Ramos (cell line): ENCODE measurements around the gene TTI1.

Source experiments
- in situ Hi-C: fragments of 300-500 bp; cut with MboI; formaldehyde crosslinking; loops from one replicate; pipeline ENCODE4 v1.14.3; 2022; ENCODE audit warnings: low sequenced_read_pairs; ENCODE audit not compliant: unreplicated experiment

The TTI1 gene

DNA sequence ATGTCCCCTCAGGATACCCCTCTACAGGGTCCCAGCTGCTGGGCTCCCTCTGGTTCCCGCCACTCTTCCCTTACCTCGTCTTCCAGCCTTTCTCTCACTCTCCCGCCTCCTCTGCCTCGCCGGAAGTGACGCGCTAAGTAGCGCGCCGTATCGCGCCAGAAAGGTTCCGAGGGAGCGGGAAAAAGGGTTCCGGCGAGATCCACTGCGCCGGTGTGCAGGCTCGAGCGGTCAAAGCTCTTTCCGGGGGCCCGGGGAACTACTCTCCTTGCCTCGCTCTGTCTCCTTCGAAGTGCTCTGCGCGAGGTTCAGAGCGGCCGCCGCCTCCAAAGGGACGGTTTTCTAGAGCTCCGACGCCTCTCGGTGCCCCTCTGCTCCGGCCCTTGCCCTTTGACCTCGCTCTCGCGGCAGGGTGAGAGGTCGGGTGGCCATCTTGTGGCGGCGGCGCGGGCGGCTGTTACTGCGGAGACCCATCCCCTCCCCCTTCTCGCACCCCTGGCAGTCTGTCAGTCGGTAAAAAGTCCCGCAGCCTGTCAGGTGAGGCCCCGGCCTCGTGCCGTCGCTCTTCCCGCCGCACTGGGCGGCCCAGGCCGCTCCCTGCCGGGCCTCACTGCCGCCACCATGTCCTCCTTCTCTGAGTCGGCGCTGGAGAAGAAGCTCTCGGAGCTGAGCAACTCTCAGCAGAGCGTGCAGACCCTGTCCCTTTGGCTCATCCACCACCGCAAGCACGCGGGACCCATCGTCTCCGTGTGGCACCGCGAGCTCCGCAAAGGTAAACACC is at the start of gene TTI1, which contains the start of gene RPRD1B:
Gene TTI1, minus strand, starts transcription at position 127 of the 778 bp plus-strand sequence. CDS start 19,640 bp downstream, outside the sequence.
Gene RPRD1B, plus strand, starts transcription at position 417 of the 778 bp plus-strand sequence. Its CDS starts 202 bp downstream, at position 619.
- in situ Hi-C loops, result no loop called here

DNA sequence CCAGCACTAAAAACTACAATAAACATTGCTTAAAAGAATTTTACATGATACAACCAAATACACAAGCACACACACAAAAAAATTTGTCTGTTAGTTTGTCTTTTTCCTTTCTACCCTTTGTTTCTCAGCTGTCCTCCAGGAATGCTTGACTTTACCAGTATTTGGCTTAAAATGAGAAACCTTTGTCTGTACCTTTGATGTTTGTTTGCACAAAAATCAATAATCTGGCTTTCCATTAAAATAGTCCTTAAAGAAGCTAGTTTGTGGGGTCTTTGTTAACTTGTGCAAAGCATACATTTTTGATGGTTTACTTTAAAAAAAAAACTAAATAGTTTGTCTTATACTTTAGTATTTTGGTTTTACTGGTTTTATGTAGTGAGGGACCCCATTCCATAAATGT is 49.6 kb upstream of the TTI1 start:
- in situ Hi-C loops, result no loop called here

DNA sequence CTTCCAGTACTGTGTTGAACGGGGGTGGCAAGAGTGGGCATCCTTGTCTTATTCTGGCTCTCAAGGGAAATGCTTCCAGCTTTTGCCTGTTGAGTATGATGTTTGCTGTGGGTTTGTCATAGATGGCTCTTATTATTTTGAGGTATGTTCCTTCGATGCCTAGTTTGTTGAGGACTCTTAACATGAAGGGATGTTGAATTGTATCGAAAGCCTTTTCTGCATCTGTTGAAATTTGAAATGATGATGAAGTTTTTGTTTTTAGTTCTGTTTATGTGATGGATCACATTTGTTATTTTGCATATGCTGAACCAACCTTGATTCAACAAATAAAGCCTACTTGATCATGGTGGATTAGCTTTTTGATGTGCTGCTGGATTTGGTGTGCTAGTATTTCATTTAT is 48.3 kb upstream of the TTI1 start:
- in situ Hi-C loops, result no loop called here

DNA sequence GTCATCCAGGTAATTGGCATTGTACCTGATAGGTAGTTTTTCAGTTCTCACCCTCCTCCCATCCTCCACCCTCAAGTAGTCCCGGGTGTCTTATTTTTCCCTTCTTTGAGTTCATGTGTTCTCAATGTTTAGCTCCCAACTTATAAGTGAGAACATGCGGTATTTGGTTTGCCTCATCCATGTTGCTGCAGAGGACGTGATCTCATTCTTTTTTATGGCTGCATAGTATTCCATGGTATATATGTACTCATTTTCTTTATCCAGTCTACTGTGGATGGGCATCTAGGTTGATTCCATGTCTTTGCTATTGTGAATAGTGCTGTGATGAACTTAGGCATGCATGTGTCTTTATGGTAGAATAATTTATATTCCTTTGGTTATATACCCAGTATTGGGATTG is 46.1 kb upstream of the TTI1 start:
- in situ Hi-C loops, result loop anchor here (10.0 kb wide), 1 partner anchor 85 kb away; the partner anchor contains the start of gene TGM2

DNA sequence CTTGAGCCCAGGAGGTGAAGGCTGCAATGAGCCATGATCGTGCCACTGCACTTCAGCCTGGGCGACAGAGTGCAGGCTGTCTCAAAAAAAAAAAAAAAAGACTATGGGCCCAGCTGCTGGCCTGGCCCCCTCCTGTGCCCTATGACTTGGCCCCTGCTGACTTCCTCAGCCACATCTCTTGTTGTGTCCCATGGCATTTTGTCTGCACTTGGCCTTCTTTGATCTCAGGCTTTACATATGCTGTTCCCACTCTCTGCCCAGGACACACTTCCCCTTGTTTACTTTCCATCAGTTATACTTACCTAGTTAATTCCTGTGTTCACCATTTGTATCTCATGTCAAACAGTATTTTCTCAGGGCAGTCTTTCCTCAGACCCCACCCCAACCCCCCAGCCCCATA is 44.8 kb upstream of the TTI1 start:
- in situ Hi-C loops, result loop anchor here (10.0 kb wide), 1 partner anchor 87 kb away; the partner anchor contains the start of gene TGM2

DNA sequence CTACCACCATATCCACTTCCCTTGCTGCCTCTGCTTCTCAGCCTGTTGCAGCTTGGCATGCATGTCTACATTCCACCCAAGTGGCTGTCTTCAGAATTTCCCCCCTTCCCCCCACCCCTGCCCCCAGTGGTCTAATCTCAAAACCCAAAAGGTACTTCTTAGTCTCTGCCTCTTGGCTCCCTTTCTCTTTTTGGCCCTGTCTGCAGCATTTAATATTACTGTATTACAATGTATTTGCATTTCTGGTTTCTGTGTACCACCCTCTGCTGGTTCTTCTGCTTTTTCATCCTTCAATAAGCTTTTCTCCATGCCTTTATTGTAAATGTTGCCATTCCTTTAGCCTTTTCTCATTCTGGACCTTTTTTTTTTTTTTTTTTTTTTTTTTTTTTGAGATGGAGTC is 43.3 kb upstream of the TTI1 start:
- in situ Hi-C loops, result loop anchor here (10.0 kb wide), 1 partner anchor 88 kb away; the partner anchor contains the start of gene TGM2

DNA sequence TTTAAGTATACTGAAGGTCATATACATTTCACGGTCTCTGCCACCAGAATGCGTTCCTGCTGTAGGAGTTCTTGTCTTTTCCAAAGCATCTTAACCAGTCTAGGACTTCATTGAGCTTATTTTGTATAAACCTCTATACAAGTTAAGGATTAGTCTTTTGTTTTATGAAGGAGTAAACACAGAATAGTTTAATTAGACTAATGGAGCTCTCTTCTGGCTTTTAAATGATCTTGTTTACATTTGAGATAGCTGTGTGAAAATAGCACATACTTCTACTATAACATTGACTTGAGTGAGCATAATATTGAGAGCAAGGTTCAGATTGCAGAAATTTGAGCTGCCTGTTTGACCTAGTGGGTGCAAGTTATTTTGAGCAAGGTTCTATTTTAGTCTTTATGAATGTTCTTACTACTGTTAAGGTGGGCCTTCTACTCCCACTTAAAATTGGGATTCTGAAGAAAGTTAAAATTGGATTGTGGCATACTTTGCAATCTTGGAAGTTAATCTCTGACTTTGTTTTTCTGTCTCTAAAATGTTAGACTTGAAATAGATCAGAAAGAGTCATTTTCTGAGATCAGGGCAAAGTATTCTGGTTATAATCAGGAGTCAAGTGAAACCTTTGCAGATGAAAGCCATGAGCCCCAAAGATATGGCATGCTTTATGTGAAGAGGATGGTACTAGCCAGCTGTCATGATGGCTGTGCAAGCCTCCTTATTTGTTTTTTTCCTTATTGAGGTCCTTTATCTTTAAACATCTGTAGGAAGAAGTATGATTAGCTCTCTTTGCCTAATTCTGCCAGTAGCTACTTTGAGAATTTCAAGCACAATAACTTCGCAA is 42.1 kb upstream of the TTI1 start:
- in situ Hi-C loops, result loop anchor here (10.0 kb wide), 1 partner anchor 89 kb away; the partner anchor contains the start of gene TGM2

DNA sequence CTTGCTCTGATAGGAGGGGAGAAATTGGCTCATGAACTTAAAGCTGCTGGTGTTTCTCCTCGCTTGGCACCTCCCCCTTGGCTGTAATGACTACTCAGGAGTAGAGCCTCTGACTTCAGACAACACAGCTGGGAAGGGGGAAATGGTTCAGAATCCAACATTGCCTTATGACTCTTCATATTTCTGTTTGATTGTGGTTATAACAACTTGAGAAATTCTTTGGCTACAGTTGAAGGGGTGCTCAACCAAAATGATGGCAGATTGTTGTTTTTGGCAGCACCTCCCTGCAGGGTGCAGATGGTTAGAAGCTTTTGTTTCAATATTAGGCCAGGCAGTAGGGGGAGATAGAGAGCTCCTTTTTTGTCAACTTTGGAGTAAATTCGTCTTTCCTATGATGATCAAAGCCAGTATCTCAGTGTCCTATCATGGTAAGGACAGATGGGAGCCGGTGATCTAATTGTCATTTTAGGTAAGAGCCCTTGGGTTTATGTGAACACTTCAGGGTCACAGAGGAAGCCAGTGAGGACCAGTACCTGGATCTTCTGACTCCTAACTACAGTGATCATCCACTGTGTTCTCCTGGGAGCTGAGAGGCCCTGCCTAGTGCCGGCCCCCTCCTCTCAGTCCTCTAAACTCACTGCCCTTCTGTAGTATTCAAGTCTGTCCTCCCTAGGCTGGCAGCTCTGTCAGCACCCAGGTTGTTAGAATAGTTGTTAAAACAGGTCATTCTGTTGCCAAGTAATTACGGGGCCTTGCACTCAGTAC is 40.2 kb upstream of the TTI1 start:
- in situ Hi-C loops, result loop anchor here (10.0 kb wide), 1 partner anchor 91 kb away; the partner anchor contains the start of gene TGM2

DNA sequence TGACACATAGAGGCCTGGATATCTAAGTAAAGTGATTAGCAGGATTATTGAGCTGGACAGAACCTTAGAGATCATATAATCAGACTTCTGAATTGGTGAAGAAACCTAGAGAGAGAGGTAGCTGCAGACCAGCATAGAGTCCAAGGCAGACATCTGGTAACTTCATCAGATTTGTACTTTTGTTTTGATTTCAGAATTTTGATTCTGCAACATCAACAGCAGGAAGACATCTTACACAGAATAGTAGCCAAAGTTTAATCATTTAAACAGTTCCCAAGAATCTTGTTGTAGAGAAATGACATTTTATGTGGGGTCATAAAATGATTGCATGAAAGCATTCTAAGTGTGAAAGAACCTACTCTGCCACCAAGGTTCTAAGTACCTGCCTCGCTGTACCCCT is 39.6 kb upstream of the TTI1 start:
- in situ Hi-C loops, result loop anchor here (10.0 kb wide), 1 partner anchor 92 kb away; the partner anchor contains the start of gene TGM2

DNA sequence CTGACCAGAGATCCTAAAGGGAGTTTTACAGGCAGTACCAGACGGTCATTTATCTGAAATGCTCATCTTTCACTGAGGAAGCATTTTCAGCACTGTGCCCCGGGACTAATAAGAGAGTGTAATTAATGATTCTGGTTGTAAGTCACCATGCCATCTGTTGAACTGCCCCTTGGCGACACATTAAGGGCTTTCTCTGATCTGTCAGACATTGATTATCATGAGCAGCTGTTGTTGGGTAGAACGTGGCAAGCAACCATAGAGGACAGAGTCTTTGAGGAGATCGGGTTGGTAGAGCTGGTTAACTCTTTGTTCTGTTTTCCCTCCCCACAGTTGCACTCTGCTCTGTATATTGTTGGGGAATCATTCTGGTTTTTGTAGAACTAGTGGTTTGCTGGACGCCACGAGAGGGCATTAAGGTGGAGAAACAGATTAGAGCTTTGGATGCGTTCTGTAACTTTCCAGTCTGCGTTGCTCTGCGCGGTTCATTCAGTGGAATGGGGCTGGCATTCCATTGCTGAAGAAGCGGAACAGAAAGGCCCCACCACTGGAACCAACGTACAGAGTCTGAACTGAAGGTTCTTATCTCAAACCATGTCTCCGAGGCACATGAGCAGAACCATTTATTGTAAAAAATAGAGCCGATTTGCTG is 34.6 kb upstream of the TTI1 start:
- in situ Hi-C loops, result loop anchor here (10.0 kb wide), 1 partner anchor 147 kb away; no protein-coding TSS in a partner anchor

DNA sequence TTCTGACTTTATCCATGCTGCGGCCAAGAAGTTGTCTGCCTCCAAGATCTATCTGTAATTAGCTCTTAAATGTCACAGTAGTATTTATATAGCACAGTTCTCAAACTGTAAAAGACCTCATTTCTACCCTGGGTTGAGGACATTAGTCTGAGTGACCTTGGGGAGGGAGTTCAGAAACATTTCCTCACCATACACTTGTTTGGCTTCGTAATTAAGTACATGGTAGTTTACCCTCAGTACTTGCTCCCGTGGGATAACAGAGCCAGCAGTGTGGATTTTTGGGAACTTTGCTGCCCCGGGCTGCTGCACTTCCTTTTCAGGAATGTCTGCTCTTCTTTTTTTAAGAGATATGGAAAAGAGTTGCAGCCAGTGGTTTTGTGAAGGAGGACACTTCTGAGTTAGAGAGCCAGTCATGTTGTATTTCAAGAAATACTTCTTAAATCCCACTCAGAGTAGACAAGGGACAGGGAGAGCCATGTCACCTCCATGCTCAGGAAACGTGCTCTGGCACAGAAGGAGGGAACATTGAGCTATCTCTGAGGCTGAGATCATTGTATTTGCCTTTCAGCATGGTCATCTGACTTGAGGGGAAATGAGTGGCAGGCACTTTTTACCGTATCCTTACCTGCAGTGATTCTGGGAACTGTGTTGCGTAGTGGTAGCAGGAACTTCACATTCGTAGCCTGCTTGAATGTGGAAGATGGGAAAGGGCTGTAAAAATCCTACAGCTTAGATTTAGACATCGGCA is 33.9 kb upstream of the TTI1 start:
- in situ Hi-C loops, result loop anchor here (10.0 kb wide), 1 partner anchor 148 kb away; no protein-coding TSS in a partner anchor

DNA sequence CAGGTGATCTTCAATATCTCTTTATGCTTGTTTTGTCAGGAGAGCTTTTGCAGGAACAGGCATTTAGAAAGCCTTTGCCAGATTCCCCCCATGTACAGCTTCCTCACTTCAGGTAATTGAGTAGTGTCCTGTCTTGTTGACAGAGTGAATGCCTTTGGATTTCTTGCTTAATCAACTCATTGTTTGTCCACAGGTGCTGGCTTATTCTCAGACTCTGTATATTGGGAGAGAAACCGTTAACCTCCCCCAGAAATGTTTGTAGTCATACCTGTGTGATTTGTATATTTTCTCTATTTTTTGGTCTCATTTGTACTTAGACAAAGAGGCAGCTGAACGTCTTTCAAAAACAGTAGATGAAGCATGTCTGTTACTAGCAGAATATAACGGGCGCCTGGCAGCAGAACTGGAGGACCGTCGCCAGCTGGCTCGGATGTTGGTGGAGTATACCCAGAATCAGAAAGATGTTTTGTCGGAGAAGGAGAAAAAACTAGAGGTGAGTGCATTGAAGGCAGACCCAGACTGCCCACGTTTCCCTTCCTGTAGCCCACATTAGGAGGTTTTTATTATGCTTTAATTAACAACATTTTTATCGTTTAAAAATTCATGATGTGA is 32.6 kb upstream of the TTI1 start:
- in situ Hi-C loops, result loop anchor here (10.0 kb wide), 1 partner anchor 149 kb away; no protein-coding TSS in a partner anchor

DNA sequence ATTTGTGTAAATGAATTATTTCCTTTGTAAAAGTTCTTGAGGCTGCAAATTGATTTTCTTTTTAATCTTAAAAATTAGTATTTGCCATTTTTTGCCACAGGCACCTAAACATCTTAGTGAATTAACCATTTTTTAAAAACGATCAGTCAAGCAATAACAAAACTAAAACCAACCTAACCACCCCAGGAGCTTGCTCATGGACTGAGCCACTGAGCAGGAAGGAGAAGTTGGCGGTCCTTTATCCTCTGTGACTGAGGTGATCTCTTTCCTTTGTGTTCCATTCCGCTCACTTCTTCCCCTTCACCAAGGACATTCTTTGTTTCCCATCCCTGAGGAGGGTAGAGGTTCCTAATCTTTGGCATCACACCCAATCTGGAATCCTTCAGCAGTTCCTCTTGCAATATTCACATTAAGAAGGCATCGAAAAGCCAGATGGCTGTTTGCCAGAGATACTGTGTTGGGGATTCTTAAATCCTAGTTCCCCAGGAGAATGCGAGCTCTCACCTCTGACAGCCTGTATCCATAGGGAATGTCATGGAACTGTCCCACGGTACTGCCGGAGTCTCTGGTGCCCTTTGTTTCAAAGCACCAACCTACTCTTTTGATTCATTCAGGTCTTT is 30.8 kb upstream of the TTI1 start:
- in situ Hi-C loops, result loop anchor here (10.0 kb wide), 1 partner anchor 151 kb away; no protein-coding TSS in a partner anchor

DNA sequence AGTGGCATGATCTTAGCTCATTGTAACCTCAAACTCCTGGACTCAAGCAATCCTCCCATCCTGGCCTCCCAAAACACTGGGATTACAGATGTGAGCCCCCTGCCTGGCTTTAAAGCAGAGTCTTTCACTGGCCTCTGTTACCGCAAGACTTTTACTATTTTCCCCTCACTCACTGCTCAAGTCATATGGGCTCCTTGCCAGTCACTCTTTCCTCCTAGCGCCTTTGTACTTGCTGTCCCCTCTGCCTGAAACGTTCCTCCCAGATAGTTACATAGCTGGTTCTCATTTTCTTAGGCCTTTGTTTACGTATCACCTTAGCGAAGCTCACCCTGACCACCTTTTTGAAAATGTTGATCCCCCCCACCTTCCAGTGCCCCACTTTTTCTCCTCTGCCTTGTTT is 29.6 kb upstream of the TTI1 start:
- in situ Hi-C loops, result loop anchor here (10.0 kb wide), 1 partner anchor 152 kb away; no protein-coding TSS in a partner anchor

DNA sequence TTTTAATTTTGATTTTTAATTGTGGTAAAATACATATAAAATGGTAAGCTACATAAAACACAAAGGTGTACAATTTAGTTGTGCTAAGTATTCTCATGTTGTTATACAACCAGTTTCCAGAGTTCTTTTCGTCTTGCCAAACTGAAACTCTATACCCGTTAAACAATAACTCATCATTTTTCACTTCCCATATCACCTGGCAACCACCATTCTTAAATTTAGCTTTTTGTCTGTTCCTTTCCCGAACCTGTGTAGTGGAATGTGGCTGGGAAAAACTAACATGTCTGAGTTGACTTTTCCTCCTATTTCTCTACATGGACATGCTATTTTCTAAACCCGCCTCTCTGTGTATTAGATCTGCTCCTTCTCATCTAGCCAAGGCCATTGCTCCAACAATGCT is 27.9 kb upstream of the TTI1 start:
- in situ Hi-C loops, result loop anchor here (10.0 kb wide), 1 partner anchor 154 kb away; no protein-coding TSS in a partner anchor

DNA sequence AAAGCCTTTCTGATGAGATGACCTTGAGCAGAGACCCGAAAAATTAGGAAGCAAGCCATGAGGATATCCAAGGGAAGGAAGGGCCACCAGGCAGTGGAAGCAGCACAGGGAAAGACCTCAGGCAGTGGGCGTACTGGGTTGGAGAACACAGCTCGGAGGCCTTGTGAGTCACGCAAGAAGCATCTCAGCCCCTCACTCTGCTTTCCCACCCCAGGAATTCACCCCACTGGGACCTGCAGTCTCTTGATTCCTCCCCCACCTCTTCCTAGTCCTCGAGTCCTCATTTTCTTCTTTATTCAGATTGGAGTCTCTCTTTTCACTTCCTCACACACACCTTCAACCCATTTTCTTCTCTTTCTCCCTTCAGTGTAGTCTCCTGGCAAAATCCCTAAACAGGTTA is 27.3 kb upstream of the TTI1 start:
- in situ Hi-C loops, result loop anchor here (10.0 kb wide), 1 partner anchor 154 kb away; no protein-coding TSS in a partner anchor

DNA sequence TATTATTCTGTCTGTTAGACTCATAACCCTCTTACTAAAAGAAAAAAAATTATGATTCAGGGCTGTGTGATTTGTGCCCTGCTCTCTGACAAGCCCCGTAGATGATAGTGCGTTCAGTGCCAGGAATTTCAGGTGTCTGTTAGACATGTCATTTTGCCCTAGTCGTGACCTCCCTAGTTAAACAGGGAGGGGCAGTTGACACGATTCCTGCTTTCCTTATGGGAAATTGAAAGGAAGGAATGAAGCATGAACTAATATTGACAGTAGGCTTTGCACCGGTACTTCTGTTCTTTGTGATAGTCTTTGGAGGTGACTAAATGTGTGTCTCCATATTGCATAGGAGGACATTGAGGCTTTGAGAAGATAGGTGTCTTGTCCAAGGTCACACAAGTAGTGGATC is 26.6 kb upstream of the TTI1 start:
- in situ Hi-C loops, result loop anchor here (10.0 kb wide), 1 partner anchor 155 kb away; no protein-coding TSS in a partner anchor
